HCT116 (cell line): Measurements from ENCODE around the gene S100A3. TPM values are rescaled to one million over a fixed set of nuclear protein-coding genes. Genes with fewer than 3 reads are reported as not detected.

Experiments
- ATAC-seq: fragments of 200-7000 bp; cut with Tn5 transposase; 2 replicates; pipeline ENCODE4 v1.9.1; 2020; ENCODE audit warnings: mild to moderate bottlenecking, moderate library complexity
- BruUV-seq: library from RNA; stranded (reverse); fragments of 400-500 nt; replicated peaks from 2 replicates; lab custom pipeline; 2021; lab: Mats Ljungman, UMichigan
- CTCF ChIA-PET: fragments of 300-600 bp; sonication (Branson Sonifier 250); formaldehyde crosslinking; loops from one replicate; lab custom pipeline; 2021; ENCODE audit warnings: antibody characterized with exemption; lab: Charles Lee
- POLR2A ChIA-PET: fragments of 300-600, 350-600 bp; sonication (Branson Sonifier 250); formaldehyde crosslinking; loops from one replicate; lab custom pipeline; 2021; ENCODE audit warnings: antibody characterized with exemption; lab: Charles Lee
- RAD21 ChIA-PET, 2 experiments: fragments of 300-600 bp; sonication (Branson Sonifier 250); formaldehyde crosslinking; loops; one replicate each; lab custom pipeline; 2023; ENCODE audit warnings: low total read pairs in 2 of 2; ENCODE audit not compliant: uncharacterized antibody in 2 of 2, unreplicated experiment in 2 of 2, low non-redundant PET in 1 of 2; lab: Charles Lee
- DNase-seq: peaks from one replicate; pipeline ENCODE4 v3.0.0-alpha.2; 2010; ENCODE audit warnings: low read depth, low spot score
- H2AFZ ChIP-seq: fragments of 200-600 bp; shearing (Covaris generic), sonication (generic); 2 replicates; pipeline ENCODE4 v1.6.1; 2017; ENCODE audit warnings: low read depth, mixed run types, mixed read lengths, antibody characterized with exemption, low read length; ENCODE audit not compliant: poor library complexity, severe bottlenecking
- H3K27ac ChIP-seq: 2 replicates; pipeline ENCODE4 v1.5.1; 2012; ENCODE audit warnings: low read depth, low read length
- H3K27me3 ChIP-seq: fragments of 200-600 bp; sonication (generic); 2 replicates; pipeline ENCODE4 v1.6.1; 2016; ENCODE audit warnings: mixed run types, low read length, mixed read lengths; ENCODE audit not compliant: insufficient read depth
- H3K36me3 ChIP-seq, 2 experiments: fragments of 200-500 bp in 1 of 2; fragments of 200-600 bp in 1 of 2; sonication (Bioruptor generic) in 1 of 2; sonication (generic) in 1 of 2; 2 replicates each; pipeline versions ENCODE4 v1.5.1 to v1.6.1; 2014 to 2016; ENCODE audit warnings: low read length in 2 of 2, inconsistent platforms in 1 of 2, mixed read lengths in 1 of 2, mixed run types in 1 of 2; ENCODE audit not compliant: insufficient read depth in 2 of 2, control insufficient read depth in 1 of 2
- H3K4me1 ChIP-seq, 2 experiments: fragments of 200-600 bp in 1 of 2; sonication (generic) in 1 of 2; 2 replicates each; pipeline versions ENCODE4 v1.5.1 to v1.6.1; 2012 to 2017; ENCODE audit warnings: low read length in 2 of 2, inconsistent platforms in 1 of 2, mild to moderate bottlenecking in 1 of 2, mixed read lengths in 1 of 2, mixed run types in 1 of 2, moderate library complexity in 1 of 2; ENCODE audit not compliant: insufficient read depth in 2 of 2, control insufficient read depth in 1 of 2
- H3K4me2 ChIP-seq: fragments of 200-600 bp; sonication (generic); 2 replicates; pipeline ENCODE4 v1.6.1; 2017; ENCODE audit warnings: mixed run types, low read length, mixed read lengths
- H3K4me3 ChIP-seq, 2 experiments: fragments of 200-600 bp in 1 of 2; sonication (generic) in 1 of 2; replicated peaks in 1 of 2; 2 replicates each; pipeline ENCODE4 v1.5.1; 2011 to 2016; ENCODE audit warnings: low read length in 2 of 2, control low read depth in 1 of 2, low read depth in 1 of 2, mild to moderate bottlenecking in 1 of 2, mixed read lengths in 1 of 2, mixed run types in 1 of 2
- H3K79me2 ChIP-seq: fragments of 200-600 bp; sonication (generic); 2 replicates; pipeline ENCODE4 v1.6.1; 2017; ENCODE audit warnings: mild to moderate bottlenecking, mixed run types, low read length, moderate library complexity, mixed read lengths; ENCODE audit not compliant: insufficient read depth
- H3K9ac ChIP-seq: fragments of 200-600 bp; sonication (generic); 2 replicates; pipeline ENCODE4 v1.6.1; 2016; ENCODE audit warnings: low read length, mixed read lengths
- H3K9me2 ChIP-seq: fragments of 200-600 bp; sonication (generic), shearing (Covaris generic); 2 replicates; pipeline ENCODE4 v1.6.1; 2017; ENCODE audit warnings: mixed run types, mild to moderate bottlenecking, moderate library complexity; ENCODE audit not compliant: insufficient read depth
- H3K9me3 ChIP-seq, 2 experiments: fragments of 200-500 bp in 1 of 2; fragments of 200-600 bp in 1 of 2; sonication (Bioruptor generic) in 1 of 2; sonication (generic) in 1 of 2; 2 replicates each; pipeline ENCODE4 v1.6.1; 2014 to 2017; ENCODE audit warnings: low read length in 2 of 2, mixed read lengths in 2 of 2, inconsistent platforms in 1 of 2, low read depth in 1 of 2, mild to moderate bottlenecking in 1 of 2, mixed run types in 1 of 2, moderate library complexity in 1 of 2; ENCODE audit not compliant: control insufficient read depth in 1 of 2, insufficient read depth in 1 of 2
- H4K20me1 ChIP-seq: fragments of 200-600 bp; sonication (generic), shearing (Covaris generic); 2 replicates; pipeline ENCODE4 v1.6.1; 2017; ENCODE audit warnings: mixed run types, mild to moderate bottlenecking, moderate library complexity; ENCODE audit not compliant: insufficient read depth
- ATF3 ChIP-seq: IDR thresholded peaks from 2 replicates; pipeline ENCODE4 v1.6.1; 2012
- CBX3 ChIP-seq: IDR thresholded peaks from 2 replicates; pipeline ENCODE4 v1.6.1; 2012; ENCODE audit warnings: low read depth
- CEBPB ChIP-seq: IDR thresholded peaks from 2 replicates; pipeline ENCODE4 v1.6.1; 2012; ENCODE audit warnings: low read depth
- CTCF ChIP-seq, 3 experiments: fragments of 200-600 bp in 1 of 3; sonication (generic) in 1 of 3; IDR thresholded peaks in 2 of 3; conservative IDR thresholded peaks in 1 of 3; 2 replicates each; pipeline ENCODE4 v1.5.1; 2012 to 2017; ENCODE audit warnings: low read depth in 2 of 3, low read length in 2 of 3, antibody characterized with exemption in 1 of 3, borderline replicate concordance in 1 of 3, control low read depth in 1 of 3, mild to moderate bottlenecking in 1 of 3, mixed read lengths in 1 of 3, mixed run types in 1 of 3, moderate library complexity in 1 of 3; ENCODE audit not compliant: insufficient read depth in 1 of 3
- EGR1 ChIP-seq: IDR thresholded peaks from 2 replicates; pipeline ENCODE4 v1.6.1; 2012; ENCODE audit warnings: low read depth
- ELF1 ChIP-seq: IDR thresholded peaks from 2 replicates; pipeline ENCODE4 v1.6.1; 2012; ENCODE audit warnings: low read depth, borderline replicate concordance
- EZH2phosphoT487 ChIP-seq: fragments of 200-600 bp; IDR thresholded peaks from 2 replicates; pipeline ENCODE4 v1.6.1; 2018; ENCODE audit warnings: antibody characterized with exemption, borderline replicate concordance
- JUND ChIP-seq: IDR thresholded peaks from 2 replicates; pipeline ENCODE4 v1.6.1; 2012
- MAX ChIP-seq: IDR thresholded peaks from 2 replicates; pipeline ENCODE4 v1.6.1; 2012
- POLR2A ChIP-seq: IDR thresholded peaks from 2 replicates; pipeline ENCODE4 v1.7.0; 2011; ENCODE audit warnings: borderline replicate concordance; ENCODE audit not compliant: insufficient read depth, insufficient read length; ENCODE audit errors: extremely low read depth
- POLR2AphosphoS5 ChIP-seq: IDR thresholded peaks from 2 replicates; pipeline ENCODE4 v1.6.1; 2011; ENCODE audit warnings: mild to moderate bottlenecking, low read depth, low read length, moderate library complexity
- RAD21 ChIP-seq: IDR thresholded peaks from 2 replicates; pipeline ENCODE4 v1.6.1; 2012; ENCODE audit warnings: low read depth, mild to moderate bottlenecking
- SIN3A ChIP-seq: IDR thresholded peaks from 2 replicates; pipeline ENCODE4 v1.6.1; 2012; ENCODE audit warnings: low read depth
- SP1 ChIP-seq: IDR thresholded peaks from 2 replicates; pipeline ENCODE4 v1.6.1; 2012; ENCODE audit warnings: low read depth
- SRF ChIP-seq: IDR thresholded peaks from 2 replicates; pipeline ENCODE4 v1.6.1; 2012; ENCODE audit warnings: low read depth
- TCF7L2 ChIP-seq: IDR thresholded peaks from 2 replicates; pipeline ENCODE4 v1.7.0; 2011; ENCODE audit warnings: borderline replicate concordance, inconsistent platforms; ENCODE audit not compliant: insufficient read depth, insufficient read length; ENCODE audit errors: extremely low read depth
- YY1 ChIP-seq: IDR thresholded peaks from 2 replicates; pipeline ENCODE4 v1.6.1; 2011; ENCODE audit warnings: low read length, low read depth, moderate library complexity, mild to moderate bottlenecking; ENCODE audit not compliant: insufficient replicate concordance; ENCODE audit errors: extremely low read depth
- ZBTB33 ChIP-seq: IDR thresholded peaks from 2 replicates; pipeline ENCODE4 v1.6.1; 2011; ENCODE audit warnings: mild to moderate bottlenecking, low read length, moderate library complexity; ENCODE audit not compliant: insufficient replicate concordance; ENCODE audit errors: extremely low read depth
- ZFX ChIP-seq: fragments of 450-650 bp; IDR thresholded peaks from 2 replicates; pipeline ENCODE4 v1.6.1; 2017
- ZNF274 ChIP-seq: fragments of 200-500 bp; sonication (Bioruptor generic); IDR thresholded peaks from 2 replicates; pipeline ENCODE4 v1.6.1; 2014; ENCODE audit warnings: mild to moderate bottlenecking, low read depth, low read length, inconsistent platforms
- intact Hi-C: fragments of 100-400 bp; cut with micrococcal nuclease; formaldehyde crosslinking; loops from 2 replicates; pipeline ENCODE4 v1.10.0; 2022
- total RNA-seq: library from RNA; stranded (reverse); gene quantifications from one replicate; pipeline ENCODE4 v1.2.1, GENCODE V29; 2021; ENCODE audit not compliant: unreplicated experiment

Gene S100A3
- total RNA-seq, 1 experiment from 2014 or later = 4.2 TPM

- H4K20me1 ChIP-seq = no peaks in the 10 kb centered on the region
- no peaks in the 10 kb centered on the region for H3K79me2 ChIP-seq
- H3K27ac ChIP-seq = no peak overlapping the region
- intact Hi-C loops = no loop called here
- H3K9ac ChIP-seq = peak overlapping the region; percentile 30; the same call in 1 of the 2 replicates
- H3K27me3 ChIP-seq = no peaks in the 10 kb centered on the region
- H3K9me2 ChIP-seq = no peaks in the 10 kb centered on the region
- ChIA-PET CTCF (interaction anchor here (1.4 to 2.8 kb wide), 3 partner anchors 10 to 50 kb away, joined by 4 to 11 read pairs (median 8); partner anchors contain the start of genes S100A1 and S100A13), POLR2A (interaction anchor here (0.7 to 1.6 kb wide), 7 partner anchors 10 to 77 kb away, joined by 3 to 9 read pairs (median 5); partner anchors contain the start of genes CHTOP, S100A13, S100A14 and S100A6), RAD21 (no interaction called here)
- no peak overlapping the region for H3K4me3 ChIP-seq
- no peaks in the 10 kb centered on the region for H3K9me3 ChIP-seq
- no peaks in the 10 kb centered on the region for H3K36me3 ChIP-seq
- peak overlapping the region; percentile 54 for H2AFZ ChIP-seq
- TF ChIP-seq EGR1 (no peak), ZNF274 (no peak), CEBPB (no peak), ZFX (no peak), EZH2phosphoT487 (no peak), CTCF (IDR thresholded peaks at IDR 0.05 in 2 of 3, conservative IDR thresholded peaks at IDR 0.05 in 1 of 3; ENCODE audit: borderline replicate concordance in 1 of 3, insufficient read depth in 1 of 3, low read depth in 2 of 3, low read length in 2 of 3) (no peak), RAD21 (no peak), CBX3 (no peak), POLR2A (no peak), MAX (no peak), YY1 (no peak), SIN3A (no peak), TCF7L2 (no peak), ZBTB33 (no peak), ATF3 (no peak), SRF (no peak), ELF1 (no peak), SP1 (no peak), POLR2AphosphoS5 (no peak), JUND (no peak)
- no TSS peak for BruUV-seq
- H3K4me1 ChIP-seq = peaks cover 12 to 32% of the 10 kb centered on the region in 2 experiments
- ATAC-seq = peak; percentile 46
- no peak for DNase-seq
- H3K4me2 ChIP-seq = peak overlapping the region; percentile 62
These were observed 28.6 kb upstream of the S100A3 start for GRCh38 chr1:153577624-153578051.
